GM21619 (cell line): ENCODE results near the gene ARSH.
"Not testable (repeated sequence)": the region's sequence is repeated elsewhere in the genome, so short reads cannot be mapped to it uniquely, and the experiment has no call there.

Experiments
- ATAC-seq: cut with Tn5 transposase; IDR thresholded peaks from one replicate; pipeline ENCODE4 v1.9.1; 2021; ENCODE audit not compliant: unreplicated experiment

ARSH gene, protein sequence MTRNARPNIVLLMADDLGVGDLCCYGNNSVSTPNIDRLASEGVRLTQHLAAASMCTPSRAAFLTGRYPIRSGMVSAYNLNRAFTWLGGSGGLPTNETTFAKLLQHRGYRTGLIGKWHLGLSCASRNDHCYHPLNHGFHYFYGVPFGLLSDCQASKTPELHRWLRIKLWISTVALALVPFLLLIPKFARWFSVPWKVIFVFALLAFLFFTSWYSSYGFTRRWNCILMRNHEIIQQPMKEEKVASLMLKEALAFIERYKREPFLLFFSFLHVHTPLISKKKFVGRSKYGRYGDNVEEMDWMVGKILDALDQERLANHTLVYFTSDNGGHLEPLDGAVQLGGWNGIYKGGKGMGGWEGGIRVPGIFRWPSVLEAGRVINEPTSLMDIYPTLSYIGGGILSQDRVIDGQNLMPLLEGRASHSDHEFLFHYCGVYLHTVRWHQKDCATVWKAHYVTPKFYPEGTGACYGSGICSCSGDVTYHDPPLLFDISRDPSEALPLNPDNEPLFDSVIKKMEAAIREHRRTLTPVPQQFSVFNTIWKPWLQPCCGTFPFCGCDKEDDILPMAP

DNA sequence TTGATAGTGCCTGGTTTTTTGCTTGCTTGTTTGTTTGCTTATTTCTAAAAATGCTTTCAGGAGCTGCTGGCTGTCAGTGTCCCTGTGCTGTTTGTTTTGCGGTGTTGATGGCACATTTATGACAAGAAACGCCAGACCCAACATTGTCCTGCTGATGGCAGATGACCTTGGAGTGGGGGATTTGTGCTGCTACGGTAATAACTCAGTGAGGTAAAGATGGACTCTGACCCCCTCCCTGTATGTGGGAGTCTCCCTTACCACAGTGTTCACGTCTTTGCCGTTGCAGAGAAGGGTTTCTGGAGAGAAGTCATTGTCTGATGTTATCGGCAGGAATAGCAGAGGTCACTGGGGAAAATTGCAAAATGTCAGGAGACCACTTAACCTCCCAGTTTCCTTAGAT, at the start of gene ARSH:
TSS of gene ARSH (plus strand) at position 52 of the 400 bp plus-strand sequence. CDS start at position 119, 67 bp downstream.
- ATAC-seq: no peak

DNA sequence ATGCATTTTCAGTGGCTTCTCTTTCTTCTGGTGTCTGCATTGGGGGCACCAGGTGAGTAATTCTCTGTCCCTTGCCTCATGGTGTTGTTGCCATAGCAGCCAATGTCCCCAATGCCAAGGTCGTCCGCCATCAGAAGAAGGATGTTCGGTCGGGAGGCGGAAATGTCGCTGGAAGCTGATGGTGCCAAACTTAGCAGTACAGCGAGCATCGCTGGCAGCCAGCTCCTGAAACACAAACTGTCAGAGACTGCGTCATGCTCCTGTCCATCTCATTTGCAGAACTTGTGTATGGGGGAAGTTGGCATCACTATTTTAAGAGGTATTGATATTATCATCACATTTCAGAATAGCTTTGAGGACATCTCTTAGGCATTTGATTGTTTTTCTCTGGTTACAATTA, 48.1 kb upstream of the ARSH start:
- no peak for ATAC-seq

DNA sequence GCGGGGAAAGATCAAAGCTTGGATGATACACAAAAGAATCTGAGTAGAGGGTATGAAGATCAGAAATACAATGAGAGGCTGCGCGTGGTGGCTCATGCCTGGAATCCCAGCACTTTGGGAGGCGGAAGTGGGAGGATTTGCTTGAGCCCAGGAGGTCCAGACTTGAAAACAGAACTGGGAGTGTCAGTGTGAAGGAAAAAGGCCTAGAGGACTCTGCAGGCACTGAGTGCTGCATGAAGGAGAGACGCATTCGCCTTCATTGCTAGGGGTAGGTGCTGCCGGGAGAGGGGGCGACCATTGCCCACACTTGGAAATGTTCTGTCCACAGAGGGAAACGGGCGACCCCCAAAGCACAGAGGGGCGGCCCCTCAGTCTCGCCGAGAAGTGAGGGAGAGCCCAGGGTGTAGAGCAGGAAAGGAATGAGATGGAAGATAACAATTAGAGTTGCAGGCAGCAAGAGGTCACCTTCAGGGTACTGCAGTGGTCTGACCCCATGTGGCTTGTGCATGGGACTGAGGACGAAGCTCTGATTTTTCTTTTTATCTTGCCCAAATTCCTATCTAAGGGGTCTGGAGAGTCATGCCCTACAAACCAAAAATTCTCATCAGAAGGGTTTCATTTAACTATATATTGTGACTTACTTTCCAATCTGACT, 45.4 kb upstream of the ARSH start:
- no peak for ATAC-seq

DNA sequence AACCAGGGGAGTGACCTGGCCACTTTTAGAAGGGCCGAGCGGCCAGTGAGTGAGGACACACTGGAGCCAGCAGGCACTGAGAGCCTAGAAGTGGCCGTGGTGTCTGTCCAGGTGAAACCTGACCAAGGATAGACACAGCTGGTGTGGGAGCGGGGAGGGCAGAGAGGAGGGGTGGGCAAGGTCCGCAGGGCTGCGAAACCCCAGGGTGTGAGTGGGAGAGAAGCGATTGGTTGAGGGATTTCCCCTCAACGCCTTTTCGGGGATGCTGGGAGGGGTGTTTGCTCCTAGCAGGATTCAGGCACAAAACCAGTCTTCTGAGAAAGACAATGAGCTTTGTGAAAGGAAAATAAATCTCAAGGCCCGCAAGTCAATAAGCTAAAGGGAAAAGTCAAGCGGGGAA, 44.0 kb upstream of the ARSH start:
- ATAC-seq: no peak

DNA sequence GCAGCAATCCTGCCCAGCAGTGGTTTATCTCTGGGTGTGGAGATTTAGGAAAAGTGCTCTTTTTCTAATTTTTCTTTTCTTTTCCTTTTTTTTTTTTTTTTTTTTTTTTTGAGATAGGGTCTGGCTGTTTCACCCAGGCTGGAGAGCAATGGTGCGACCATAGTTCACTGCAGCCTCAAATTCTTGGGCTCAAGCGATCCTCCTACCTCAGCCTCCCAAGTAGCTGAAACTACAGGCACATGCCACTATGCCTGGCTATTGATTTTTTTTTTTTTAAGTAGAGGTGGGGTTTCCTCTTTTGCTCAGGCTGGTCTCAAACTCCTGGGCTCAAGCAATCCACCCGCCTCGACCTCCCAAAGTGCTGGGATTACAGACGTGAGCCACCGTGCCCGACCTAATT, 42.9 kb upstream of the ARSH start:
- not testable (repeated sequence) for ATAC-seq

DNA sequence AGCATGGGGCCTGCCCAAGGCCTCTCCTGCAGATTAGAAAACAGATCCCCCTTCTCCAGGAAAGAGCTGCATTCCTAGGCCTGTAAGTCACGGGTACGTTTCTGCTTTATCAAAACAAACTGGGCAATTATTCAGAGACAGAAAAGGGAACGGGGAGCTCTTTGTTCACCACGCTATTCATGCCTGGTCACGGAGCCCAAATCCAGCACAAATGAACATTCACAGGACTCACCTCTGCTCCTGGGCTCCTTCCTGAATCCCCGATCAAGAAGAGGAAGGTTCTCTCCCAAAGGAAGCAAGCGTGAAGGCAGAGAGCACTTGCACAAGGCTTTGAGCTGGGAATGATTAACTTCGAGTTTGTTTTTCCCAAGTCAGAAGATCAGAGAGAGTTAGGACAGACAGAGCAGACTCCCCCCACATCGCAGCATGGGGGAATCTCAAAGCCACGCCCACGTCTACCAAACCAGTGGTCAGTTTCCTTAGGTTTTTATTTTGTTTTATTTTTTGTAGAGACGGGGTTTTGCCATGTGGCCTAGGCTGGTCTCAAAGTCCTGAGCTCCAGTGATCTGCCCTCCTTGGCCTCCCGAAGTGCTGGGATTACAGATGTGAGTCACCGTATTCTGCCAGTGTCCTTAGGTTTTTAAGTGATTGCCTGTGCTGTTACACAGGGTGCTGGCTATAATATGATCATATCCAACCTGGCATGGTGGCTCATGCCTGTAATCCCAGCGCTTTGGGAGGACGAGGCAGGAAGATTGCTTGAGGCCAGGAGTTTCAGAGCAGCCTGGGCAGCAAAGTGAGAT, 42.2 kb upstream of the ARSH start:
- not testable (repeated sequence) for ATAC-seq

DNA sequence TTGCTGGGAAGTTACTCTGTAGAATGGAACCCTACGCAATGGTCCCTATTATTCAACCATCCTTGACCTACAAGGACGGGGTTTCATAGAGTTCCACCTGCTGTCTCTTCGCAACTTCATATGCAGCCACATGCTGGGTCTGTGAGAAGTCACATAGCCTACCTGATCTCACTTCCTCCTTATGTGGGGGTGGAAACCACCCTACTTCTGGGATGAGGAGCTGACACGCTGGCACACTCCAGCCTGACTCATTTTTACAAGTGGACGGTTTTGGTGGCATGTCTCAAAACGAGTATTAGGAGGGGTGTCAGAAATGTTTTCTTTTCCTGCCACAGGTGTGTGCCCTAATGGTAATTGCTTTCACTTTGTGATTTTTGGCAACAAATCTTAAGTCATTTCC, 40.4 kb upstream of the ARSH start:
- no peak for ATAC-seq

DNA sequence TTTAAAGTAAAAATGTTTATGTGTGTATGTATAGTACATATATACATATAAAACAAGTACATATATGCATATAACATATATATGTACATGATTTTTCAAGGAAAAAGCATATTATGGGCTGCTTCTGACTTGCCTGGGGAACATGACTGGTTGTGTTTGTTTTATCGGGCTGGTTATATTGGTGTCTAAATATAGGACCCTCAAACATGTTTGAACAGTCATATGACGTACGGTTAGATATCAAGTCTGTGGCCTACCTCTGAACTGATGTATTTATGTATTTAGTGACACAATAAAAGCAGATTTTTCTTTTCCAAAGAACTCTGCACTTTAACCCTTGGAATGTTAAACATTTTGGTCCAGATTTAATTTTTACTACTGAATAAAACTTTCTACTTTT, 39.3 kb upstream of the ARSH start:
- no peak for ATAC-seq

DNA sequence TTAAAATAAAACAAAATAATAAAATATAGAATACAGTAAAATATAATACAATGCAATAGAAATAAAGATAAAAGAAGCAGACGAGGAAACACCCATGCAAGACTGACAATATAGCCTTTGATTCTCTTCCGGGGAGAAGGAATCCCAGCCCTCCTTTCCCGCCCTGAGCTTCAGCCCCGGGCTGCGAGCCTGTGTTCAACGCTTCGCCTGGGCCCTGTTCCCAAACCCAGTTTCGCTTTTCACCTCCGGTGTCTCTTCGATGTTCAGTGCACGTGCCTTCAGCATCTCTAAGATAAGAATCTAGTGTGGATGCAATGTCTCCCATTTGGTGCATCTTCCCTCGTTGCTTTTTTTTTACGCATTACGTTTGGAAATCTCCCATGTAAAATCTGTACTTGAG, 38.8 kb upstream of the ARSH start:
- no peak for ATAC-seq

DNA sequence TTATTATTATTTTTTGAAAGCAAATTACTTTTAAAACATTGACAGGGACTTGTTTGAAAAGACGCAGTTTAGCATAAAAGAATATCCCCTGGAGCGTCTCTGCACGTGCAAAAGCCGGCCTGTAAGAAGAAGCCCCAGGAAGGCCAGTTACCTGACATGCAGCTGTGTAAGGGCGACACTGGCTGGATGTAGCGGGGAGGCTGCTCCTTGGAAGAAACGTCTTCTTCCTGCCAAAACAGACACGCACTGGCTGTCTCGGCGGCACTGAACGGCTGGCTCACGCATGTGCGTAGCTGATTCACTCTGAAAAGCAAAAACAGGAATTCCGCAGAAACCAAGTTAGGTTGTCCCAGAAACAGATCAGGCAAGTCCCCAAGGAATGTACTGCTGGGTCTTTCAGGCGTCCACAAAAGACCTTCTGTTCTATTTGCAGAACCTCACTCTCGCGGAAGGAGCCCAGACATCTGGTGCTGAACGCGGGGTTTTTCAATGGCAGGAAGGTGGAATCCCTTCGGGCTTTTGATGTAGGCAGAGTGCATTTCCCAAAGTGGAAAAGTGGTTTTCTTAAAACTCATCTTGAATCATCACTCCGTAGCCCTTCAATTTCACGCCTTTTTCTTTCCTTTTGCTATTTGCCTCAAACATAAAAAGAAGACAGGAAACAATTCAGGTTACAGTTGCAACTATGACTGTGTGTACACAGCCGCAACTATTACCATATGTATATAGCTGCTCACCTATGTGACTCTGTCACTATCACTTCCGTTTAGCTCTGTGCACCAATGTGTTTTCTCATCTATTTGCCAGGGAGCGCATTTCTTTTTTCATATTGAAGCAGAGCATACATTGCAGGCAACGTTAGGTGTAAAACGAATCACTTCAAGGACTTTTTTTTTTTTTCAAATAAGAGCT, 38.1 kb upstream of the ARSH start:
- no peak for ATAC-seq

DNA sequence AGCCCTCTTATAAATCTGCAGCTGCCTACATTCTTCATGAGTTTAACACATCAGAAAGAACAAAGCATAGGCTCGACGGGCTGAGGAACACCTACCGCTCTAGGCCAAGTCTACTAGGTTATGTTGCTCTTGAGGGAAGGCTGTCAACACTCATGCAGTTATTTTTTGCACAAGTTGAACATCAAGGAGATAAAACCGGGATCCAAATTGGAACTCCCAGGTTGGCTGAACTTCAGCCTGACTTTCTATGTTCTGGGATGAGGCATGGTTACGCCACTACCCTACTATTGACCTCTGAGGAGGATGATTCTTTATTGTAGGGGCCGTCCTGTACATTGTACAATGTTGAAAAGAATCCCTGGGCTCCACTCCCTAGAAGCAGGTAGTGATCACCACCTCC, 37.3 kb upstream of the ARSH start:
- ATAC-seq: no peak

DNA sequence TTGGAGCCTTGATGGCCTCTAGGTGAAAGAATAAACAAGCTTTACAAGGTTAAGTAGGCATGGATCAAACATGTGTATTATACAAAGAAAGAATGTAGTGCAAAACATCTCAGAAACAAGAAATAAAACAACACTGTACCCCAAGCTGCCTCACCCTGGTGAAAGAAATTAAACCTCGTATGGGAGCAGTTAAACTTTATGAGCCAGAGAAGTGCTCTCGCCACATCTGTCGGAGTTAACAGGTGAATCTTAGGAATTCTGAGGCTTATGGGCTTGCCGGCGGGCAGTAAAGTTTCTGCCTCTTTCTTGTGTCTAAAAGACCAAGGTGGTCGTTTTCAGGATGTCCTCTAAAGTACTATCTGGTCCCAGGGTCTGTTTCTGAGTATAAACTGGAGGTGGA, 34.0 kb upstream of the ARSH start:
- no peak for ATAC-seq

DNA sequence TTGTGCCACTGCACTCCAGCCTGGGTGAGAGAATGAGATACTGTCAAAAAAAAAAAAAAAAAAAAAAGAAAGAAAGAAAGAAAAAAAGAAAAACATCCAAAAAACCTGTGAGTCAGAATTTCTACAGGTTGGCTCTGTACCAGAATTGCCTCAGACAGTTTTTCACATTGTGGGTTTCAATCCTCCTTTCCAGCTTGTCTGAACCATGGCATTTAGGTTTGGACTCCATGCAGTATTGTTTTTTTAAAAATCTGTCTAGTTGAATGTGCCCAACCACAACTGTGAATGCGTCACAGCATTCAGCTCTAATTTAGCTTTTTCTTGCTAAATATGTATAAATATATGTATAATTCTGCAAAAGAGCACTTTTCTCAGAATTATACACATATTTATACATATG, 31.4 kb upstream of the ARSH start:
- no peak for ATAC-seq

DNA sequence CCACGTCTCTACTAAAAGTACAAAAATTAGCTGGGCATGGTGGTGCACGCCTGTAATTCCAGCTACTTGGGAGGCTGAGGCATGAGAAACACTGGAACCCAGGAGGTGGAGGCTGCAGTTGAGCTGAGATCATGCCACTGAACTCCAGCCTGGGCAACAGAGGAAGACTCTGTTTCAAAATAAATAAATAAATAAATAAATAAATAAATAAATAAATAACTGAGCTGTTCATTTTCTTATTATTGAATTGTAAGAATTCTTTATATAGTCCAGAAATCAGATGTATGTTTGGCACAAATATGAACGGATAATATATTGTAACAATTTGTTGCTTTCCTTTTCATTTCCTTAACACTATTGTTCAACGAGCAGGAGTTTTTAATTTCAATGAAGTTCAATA, 27.7 kb upstream of the ARSH start:
- ATAC-seq: not testable (repeated sequence)

DNA sequence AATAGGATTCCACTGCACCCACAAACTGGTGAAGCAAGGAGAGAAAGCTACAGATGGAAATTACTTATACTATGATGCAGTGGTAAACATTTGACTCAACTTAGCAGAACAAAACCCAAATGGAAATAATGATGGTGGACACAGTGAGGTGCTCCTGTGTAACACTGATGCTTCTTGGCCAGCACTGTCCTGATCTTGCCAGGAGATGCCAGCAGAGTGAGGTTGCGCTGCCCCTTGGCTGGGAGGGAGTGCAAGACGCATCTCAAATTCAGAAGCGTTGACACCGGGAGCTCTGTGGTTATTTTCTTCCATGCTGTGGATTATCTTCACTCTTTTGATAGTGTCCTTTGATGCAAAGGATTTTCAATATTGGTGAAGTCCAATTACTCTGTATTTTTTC, 22.0 kb upstream of the ARSH start:
- no peak for ATAC-seq

DNA sequence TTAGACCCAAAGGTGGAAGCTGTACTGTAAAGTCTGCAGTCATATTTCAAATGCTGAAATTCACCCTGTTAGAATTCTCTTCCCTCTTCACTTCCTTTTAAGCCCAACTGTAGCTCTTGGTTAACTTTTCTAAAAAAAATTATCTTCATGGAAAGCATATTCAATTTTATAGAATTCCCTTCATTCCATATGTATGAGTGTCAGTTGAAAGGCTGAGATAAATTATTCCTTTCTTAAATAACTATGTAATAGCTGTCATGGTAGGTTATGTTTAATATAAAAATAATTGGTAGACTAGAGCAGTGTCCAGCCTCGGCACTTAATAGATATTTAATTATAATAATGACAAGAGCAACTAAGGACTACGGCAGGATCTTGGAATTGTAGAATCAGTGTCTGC, 16.8 kb upstream of the ARSH start:
- no peak for ATAC-seq

DNA sequence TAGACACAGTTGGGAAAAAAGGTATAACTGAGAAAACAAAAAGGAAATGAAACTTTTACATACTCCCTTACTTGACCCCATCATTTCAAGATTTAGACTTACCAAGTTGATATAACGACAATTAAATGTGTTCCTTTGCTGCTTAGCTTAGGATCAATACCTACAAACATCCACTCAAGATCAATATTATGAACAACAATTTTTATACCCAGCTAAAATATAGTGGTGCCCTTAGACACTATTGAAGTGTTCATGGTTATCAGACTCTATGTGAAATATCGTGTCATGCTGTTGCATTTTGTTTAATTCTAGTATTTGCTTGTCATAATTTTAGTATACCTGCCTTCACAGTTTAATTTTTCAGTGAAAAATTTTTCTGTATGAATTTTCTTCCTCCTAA, 4.2 kb downstream of the ARSH start:
- ATAC-seq: no peak

DNA sequence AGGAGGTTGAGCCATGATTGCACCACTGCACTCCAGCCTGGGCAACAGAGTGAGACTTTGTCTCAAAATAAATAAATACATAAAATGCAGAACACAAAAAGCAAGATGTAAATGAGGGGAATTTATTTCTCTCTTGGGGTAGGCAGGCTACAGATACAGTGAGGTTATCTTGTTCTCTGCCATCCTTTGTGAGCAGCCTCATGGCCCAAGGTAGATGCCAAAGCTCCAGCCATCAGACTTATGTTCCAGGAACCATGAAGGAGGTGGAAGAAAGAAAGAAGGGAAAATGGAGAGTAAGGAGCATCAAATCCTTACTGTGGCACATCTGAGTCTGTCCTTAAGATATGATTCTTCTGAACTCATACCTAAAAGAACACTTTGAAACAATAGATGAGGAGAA, 11.1 kb downstream of the ARSH start:
- ATAC-seq: no peak

DNA sequence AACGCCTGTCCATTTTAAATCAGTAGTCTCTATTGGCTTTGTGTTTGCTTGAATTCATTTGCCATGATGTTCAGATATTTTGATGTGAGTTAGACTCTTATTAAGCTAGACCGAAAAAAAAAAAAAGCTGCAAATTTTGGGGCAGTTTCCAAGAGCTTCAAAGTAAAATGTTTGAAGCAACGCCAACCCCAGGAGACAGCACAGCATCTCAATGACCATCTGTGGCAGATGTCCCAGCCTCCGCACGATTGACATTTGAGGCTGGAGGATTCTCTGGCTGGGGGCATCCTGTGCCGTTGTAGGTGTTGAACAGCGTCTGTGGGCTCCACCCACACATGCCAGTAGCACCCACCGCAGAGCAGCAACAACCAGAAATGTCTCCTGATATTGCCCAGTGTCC, 17.8 kb downstream of the ARSH start:
- no peak for ATAC-seq

DNA sequence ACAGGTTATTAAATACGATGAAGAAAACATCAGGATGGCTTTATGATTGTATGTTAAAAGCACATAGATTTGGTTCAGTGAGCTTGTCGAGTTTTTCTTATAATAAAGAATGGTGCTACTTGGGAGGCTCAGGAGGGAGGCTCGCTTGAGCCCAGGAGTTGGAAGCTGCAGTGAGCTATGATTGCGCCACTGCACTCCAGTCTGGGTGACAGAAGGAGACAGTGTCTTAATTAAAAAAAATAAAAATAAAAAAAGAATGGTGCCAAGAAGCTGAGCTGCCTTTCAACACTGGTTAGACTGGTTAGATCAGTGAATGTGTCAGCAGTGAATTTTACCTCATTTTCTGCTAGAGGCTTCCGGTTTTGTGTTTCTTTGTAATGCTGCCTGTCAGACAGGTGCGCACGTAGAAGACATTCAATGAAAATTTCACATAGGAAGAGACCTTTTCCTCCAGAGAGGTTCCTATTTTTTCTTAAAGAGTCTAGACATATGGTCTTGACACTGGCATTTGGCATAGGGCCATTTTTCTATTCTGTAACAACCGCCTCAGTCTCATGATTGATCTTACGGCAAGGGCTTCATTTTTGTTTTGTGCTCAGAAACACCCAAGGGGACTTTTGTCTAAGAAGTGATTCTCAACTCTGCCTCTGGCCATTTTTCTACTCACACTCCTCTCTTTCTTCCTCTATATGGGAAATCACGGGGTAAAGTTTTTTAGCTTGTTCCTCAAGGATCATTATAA, 19.9 kb downstream of the ARSH start:
- no peak for ATAC-seq
